BE2C (cell line): ENCODE data around the gene CCDC14.

Experiments
- DNase-seq: peaks from one replicate; pipeline ENCODE4 v3.0.0-alpha.2; 2020
- H3K27me3 ChIP-seq: fragments of 250-450 bp; sonication (Bioruptor Pico); 2 replicates; pipeline ENCODE4 v1.5.1; 2020; ENCODE audit warnings: mild to moderate bottlenecking
- H3K36me3 ChIP-seq: fragments of 250-450 bp; sonication (Bioruptor Pico); 2 replicates; pipeline ENCODE4 v1.5.1; 2020; ENCODE audit warnings: mild to moderate bottlenecking
- H3K4me1 ChIP-seq: fragments of 250-450 bp; sonication (Bioruptor Pico); 2 replicates; pipeline ENCODE4 v1.5.1; 2020
- H3K4me3 ChIP-seq: 2 replicates; pipeline ENCODE4 v1.5.1; 2011; ENCODE audit warnings: low read depth, low read length
- H3K9me3 ChIP-seq: fragments of 250-450 bp; sonication (Bioruptor Pico); 2 replicates; pipeline ENCODE4 v1.5.1; 2020
- CTCF ChIP-seq: IDR thresholded peaks from 2 replicates; pipeline ENCODE4 v1.5.1; 2012; ENCODE audit warnings: mild to moderate bottlenecking, low read depth, low read length

CCDC14 gene

GRCh38 chr3:123869165-123869564, 91.9 kb downstream of the CCDC14 start:
- TF ChIP-seq CTCF, result no peak
- no peak overlapping the region for H3K4me3 ChIP-seq
- H3K9me3 ChIP-seq, result no peaks in the 10 kb centered on the region
- no peaks in the 10 kb centered on the region for H3K27me3 ChIP-seq
- no peaks in the 10 kb centered on the region for H3K4me1 ChIP-seq
- no peaks in the 10 kb centered on the region for H3K36me3 ChIP-seq
- no peak for DNase-seq

GRCh38 chr3:123864706-123865105, 96.3 kb downstream of the CCDC14 start:
- no peak for TF ChIP-seq CTCF
- no peak for DNase-seq
- Histone ChIP-seq H3K9me3 (no peaks in the 10 kb centered on the region), H3K4me1 (no peaks in the 10 kb centered on the region), H3K4me3 (no peak overlapping the region), H3K27me3 (no peaks in the 10 kb centered on the region), H3K36me3 (no peaks in the 10 kb centered on the region)
